ENCODE data around the gene YWHAH. TPM values are rescaled to one million over a fixed set of nuclear protein-coding genes. Genes with fewer than 3 reads are reported as not detected.
"Not testable (repeated sequence)": the region's sequence is repeated elsewhere in the genome, so short reads cannot be mapped to it uniquely, and the experiment has no call there.

Gene YWHAH
- total and polyA plus RNA-seq, 2 experiments from 2014 or later: 168 to 237 TPM

GRCh38 chr22:31977939-31978338 lies 33.6 kb downstream of the YWHAH start:
- in situ Hi-C loops (cut with MboI): no loop called here
- no peak overlapping the region for H2AFZ ChIP-seq
- H3F3A ChIP-seq (ENCODE audit: insufficient read depth): no peaks in the 10 kb centered on the region

DNA sequence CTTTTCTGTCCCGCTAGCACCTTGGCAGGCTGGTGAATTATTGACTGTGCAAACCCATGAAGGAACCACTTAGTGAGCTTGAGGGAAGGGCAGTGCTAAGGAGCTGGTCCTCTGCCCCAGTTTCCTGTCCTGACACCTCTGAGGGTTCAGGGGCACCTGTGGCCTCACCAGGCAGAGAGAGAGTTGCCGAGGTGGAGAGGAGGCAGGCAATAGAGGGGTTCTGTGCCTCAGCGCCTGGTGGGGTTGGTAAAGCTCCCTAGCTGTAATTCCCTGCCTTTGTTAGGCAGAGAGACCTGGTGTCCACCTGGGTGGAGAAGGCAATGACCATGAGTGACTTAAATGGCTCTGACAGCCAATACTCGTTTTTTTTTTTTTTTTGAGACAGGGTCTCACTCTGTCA lies 36.3 kb downstream of the YWHAH start:
- H3K4me1 ChIP-seq (ENCODE audit: insufficient read depth): no peaks in the 10 kb centered on the region
- 32 to 45% methylated on average over 4 of the region's 4 CpGs for WGBS, 2 experiments (ENCODE audit: low coverage in 1 of 2, low lambda C conversion rate in 2 of 2, missing lambda C conversion rate in 2 of 2)
- no peak overlapping the region for H3K4me3 ChIP-seq
- no peak for DNase-seq
- H3K36me3 ChIP-seq (ENCODE audit: low read depth): no peaks in the 10 kb centered on the region
- H3F3A ChIP-seq (ENCODE audit: insufficient read depth): no peaks in the 10 kb centered on the region
- no peaks in the 10 kb centered on the region for H4K20me1 ChIP-seq (ENCODE audit: insufficient read depth)
- no peak overlapping the region for H2AFZ ChIP-seq
- H3K9me3 ChIP-seq (ENCODE audit: low read depth): no peaks in the 10 kb centered on the region
- H3K79me2 ChIP-seq (ENCODE audit: insufficient read depth): no peaks in the 10 kb centered on the region
- no peak overlapping the region for H3K27ac ChIP-seq
- TF ChIP-seq EZH2 (IDR thresholded peaks at IDR 0.05; ENCODE audit: insufficient read depth, poor library complexity, severe bottlenecking) (no peak), EZH2phosphoT487 (IDR thresholded peaks at IDR 0.05; ENCODE audit: insufficient read depth, low read depth) (no peak)
- in situ Hi-C loops (cut with MboI): loop anchor here (10.0 kb wide), 1 partner anchor 94 kb away; no protein-coding TSS in a partner anchor
- H3K9ac ChIP-seq: no peak overlapping the region
- no peaks in the 10 kb centered on the region for H3K27me3 ChIP-seq (replicated peaks; ENCODE audit: insufficient read depth)
- H3K9me2 ChIP-seq (ENCODE audit: insufficient read depth): no peaks in the 10 kb centered on the region
- H3K4me2 ChIP-seq (ENCODE audit: unreplicated experiment): no peak overlapping the region

More at GRCh38 chr22:31977939-31978338, 33.6 kb downstream of the YWHAH start:
- no peaks in the 10 kb centered on the region for H3K4me1 ChIP-seq (ENCODE audit: insufficient read depth)
- no peaks in the 10 kb centered on the region for H3K9me3 ChIP-seq (ENCODE audit: low read depth)
- DNase-seq: no peak
- H3K27me3 ChIP-seq (replicated peaks; ENCODE audit: insufficient read depth): no peaks in the 10 kb centered on the region
- H3K79me2 ChIP-seq (ENCODE audit: insufficient read depth): no peaks in the 10 kb centered on the region
- 72 to 75% methylated on average over 3 of the region's 3 CpGs for WGBS, 2 experiments (ENCODE audit: low coverage in 1 of 2, low lambda C conversion rate in 2 of 2, missing lambda C conversion rate in 2 of 2)
- H3K9me2 ChIP-seq (ENCODE audit: insufficient read depth): no peaks in the 10 kb centered on the region
- no peak overlapping the region for H3K27ac ChIP-seq
- TF ChIP-seq EZH2phosphoT487 (IDR thresholded peaks at IDR 0.05; ENCODE audit: insufficient read depth, low read depth): no peak
- no peak for TF ChIP-seq EZH2 (IDR thresholded peaks at IDR 0.05; ENCODE audit: insufficient read depth, poor library complexity, severe bottlenecking)
- no peak overlapping the region for H3K9ac ChIP-seq
- H3K4me2 ChIP-seq (ENCODE audit: unreplicated experiment): no peak overlapping the region
- no peak overlapping the region for H3K4me3 ChIP-seq
- H3K36me3 ChIP-seq (ENCODE audit: low read depth): no peaks in the 10 kb centered on the region
- no peaks in the 10 kb centered on the region for H4K20me1 ChIP-seq (ENCODE audit: insufficient read depth)

DNA sequence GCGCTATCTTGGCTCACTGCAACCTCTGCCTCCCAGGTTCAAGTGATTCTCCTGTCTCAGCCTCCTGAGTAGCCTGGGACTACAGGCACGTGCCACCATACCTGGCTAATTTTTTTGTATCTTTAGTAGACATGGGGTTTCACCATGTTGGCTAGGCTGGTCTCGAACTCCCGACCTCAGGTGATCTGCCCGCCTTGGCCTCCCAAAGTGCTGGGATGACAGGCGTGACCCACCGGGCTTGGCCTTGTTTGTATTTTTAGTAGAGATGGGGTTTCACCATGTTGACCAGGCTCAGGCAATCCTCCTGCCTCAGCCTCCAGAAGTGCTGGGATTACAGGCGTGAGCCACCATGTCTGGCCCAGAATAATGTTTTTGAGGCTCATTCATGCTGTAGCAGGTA lies 37.6 kb downstream of the YWHAH start:
- H3K36me3 ChIP-seq (ENCODE audit: low read depth); H3K27me3 ChIP-seq (replicated peaks; ENCODE audit: insufficient read depth); H4K20me1 ChIP-seq (ENCODE audit: insufficient read depth); H3K79me2 ChIP-seq (ENCODE audit: insufficient read depth); H3F3A ChIP-seq (ENCODE audit: insufficient read depth); H3K4me1 ChIP-seq (ENCODE audit: insufficient read depth); DNase-seq; H3K27ac ChIP-seq; H3K4me2 ChIP-seq (ENCODE audit: unreplicated experiment); H3K9me2 ChIP-seq (ENCODE audit: insufficient read depth); H3K9me3 ChIP-seq (ENCODE audit: low read depth); H2AFZ ChIP-seq; H3K4me3 ChIP-seq; H3K9ac ChIP-seq: not testable (repeated sequence)
- 65 to 75% methylated on average over 8 of the region's 8 CpGs for WGBS, 2 experiments (ENCODE audit: low coverage in 1 of 2, low lambda C conversion rate in 2 of 2, missing lambda C conversion rate in 2 of 2)
- in situ Hi-C loops (cut with MboI): loop anchor here (10.0 kb wide), 1 partner anchor 93 kb away; no protein-coding TSS in a partner anchor

DNA sequence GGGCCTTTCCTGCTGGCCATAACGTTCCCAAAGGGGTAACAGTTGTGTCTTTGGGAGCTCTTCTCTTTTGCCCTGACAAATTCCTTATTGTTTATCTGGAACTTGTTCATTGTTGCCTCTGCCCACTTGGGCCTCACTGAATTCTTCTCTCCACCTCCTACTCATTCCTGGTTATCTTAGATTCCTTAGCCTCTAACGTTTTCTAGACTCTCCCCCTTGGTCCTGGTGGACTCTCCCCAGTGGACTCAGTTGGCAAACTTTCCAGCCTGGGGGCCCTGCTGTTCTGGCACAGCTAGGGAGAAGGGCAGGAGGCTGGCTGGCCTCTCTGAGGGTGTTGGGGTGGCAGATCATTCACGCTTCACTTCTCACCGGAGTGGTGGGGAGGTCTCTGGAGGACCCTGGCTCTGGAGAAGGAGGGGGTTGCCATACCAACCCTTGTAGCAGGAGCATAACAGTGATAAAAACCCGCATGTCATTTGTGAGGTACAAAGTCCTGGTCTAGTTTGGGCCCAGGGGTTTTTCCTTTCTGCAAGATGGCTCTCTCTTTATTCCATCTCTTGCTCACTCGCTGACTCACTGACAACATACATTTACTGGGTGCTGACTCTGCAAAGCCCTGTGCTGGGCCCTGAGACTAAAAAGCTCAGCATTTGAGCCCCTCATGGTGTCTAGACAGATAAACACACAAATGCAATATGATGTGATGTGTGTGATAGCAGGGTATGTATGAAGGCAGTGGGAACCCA lies 39.7 kb downstream of the YWHAH start:
- H4K20me1 ChIP-seq (ENCODE audit: insufficient read depth): no peaks in the 10 kb centered on the region
- H3K9me2 ChIP-seq (ENCODE audit: insufficient read depth): no peaks in the 10 kb centered on the region
- no peak overlapping the region for H2AFZ ChIP-seq
- no peak overlapping the region for H3K4me3 ChIP-seq
- no peaks in the 10 kb centered on the region for H3F3A ChIP-seq (ENCODE audit: insufficient read depth)
- H3K27me3 ChIP-seq (replicated peaks; ENCODE audit: insufficient read depth): no peaks in the 10 kb centered on the region
- no peaks in the 10 kb centered on the region for H3K79me2 ChIP-seq (ENCODE audit: insufficient read depth)
- H3K27ac ChIP-seq: no peak overlapping the region
- H3K4me1 ChIP-seq (ENCODE audit: insufficient read depth): no peaks in the 10 kb centered on the region
- no peaks in the 10 kb centered on the region for H3K36me3 ChIP-seq (ENCODE audit: low read depth)
- H3K4me2 ChIP-seq (ENCODE audit: unreplicated experiment): no peak overlapping the region
- WGBS, 2 experiments (ENCODE audit: low coverage in 1 of 2, low lambda C conversion rate in 2 of 2, missing lambda C conversion rate in 2 of 2): 28 to 47% methylated on average over 6 of the region's 6 CpGs
- H3K9me3 ChIP-seq (ENCODE audit: low read depth): no peaks in the 10 kb centered on the region
- no peak for TF ChIP-seq EZH2 (IDR thresholded peaks at IDR 0.05; ENCODE audit: insufficient read depth, poor library complexity, severe bottlenecking)
- no peak for TF ChIP-seq EZH2phosphoT487 (IDR thresholded peaks at IDR 0.05; ENCODE audit: insufficient read depth, low read depth)
- H3K9ac ChIP-seq: no peak overlapping the region
- DNase-seq: peak; percentile 11
- in situ Hi-C loops (cut with MboI): loop anchor here (10.0 kb wide), 1 partner anchor 91 kb away; no protein-coding TSS in a partner anchor

Measured in GM23248 (cell line).